IPS-NIHi7 (cell line): ENCODE data around the gene ANKRD9.

ENCODE experiments used
- DNase-seq: peaks from one replicate; pipeline ENCODE4 v3.0.0; 2012; ENCODE audit warnings: mixed read lengths; ENCODE audit errors: extremely low spot score

ANKRD9 gene

DNA sequence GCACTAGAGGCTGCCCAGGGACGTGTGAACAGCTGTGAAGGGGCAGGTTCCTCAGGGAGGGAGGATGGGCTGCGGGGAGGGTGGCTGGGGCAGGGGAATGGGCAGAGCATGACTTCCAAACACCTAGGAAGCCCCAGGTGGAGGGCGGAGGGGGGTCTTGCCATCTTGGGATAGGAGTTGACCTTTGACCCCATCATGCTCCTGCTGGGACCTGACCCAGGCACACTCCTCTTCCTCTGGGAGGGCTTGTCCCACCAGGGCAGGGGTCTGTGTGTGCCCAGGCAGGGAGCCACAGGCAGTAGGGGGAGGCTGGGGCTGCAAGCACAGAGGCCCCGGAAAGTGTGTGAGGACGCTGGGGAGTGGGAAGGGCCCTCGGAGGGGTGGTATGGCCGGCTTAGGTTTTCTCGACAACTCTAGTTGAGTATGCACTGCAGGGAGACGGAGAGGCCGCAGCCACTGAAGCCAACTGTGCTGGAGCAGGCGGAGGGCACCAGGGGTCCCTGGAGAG, 3.3 kb upstream of the ANKRD9 start:
- no peak for DNase-seq

DNA sequence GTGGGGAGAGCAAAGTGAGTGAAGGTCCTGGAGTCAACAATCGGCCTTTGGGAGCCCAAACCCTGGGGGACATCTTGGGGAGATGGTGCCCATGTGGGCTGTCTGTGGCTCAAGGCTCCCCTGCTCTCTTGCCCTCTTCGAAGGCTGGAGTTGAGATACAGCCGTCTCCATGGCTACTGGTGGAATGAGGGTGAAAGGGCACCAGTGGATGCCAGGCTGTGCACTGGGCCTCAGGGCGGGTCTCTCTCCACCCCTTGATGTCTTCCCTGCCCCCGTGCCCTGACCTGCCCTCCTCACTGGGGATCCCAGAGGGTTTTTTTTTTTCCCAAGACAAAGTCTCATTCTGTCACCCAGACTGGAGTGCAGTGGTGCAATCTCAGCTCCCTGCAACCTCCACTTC, 2.0 kb upstream of the ANKRD9 start:
- DNase-seq, result no peak

DNA sequence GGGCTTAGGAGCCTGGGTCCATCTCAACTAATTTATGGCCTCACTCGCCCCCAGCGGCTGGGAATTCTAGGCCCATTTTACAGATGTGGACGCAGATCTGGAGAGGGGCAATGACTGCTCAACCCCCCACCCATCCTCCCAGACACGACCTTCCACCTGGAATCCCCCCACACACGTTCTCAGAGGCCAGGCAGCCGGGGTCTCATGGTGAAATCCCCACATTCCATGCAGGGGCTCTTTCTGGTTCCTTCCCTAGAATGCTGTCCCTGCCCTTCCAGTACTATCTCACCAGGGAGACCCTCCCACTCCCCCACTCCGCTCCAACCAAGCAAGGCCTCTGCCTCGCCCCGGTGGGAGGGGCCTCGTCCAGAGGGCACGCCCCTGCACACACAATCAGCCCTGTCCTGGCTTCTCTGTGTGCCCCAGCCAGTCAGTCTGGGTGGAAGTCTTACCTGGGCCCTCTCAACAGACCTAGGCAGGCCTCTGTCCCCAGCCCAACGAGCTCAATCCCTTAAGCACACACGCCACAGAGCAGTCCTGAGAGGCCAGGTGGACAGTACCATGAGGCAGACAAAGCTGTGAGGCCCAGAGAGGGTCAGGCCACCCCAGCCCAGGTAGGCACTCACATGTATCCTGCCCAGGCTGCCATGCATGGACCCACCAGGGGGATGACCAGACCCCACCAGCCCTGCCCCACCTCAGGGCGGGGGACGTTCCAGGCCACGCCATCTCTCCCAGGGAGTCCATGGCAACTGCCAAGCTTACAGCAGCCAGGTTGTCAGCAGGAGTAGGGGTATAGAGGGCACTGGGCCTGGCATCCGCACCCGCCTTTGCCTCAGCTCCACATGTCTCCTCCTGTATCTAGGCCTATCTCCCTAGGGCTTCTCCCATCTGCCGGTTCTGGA, 1.3 kb upstream of the ANKRD9 start:
- peak; percentile 88 for DNase-seq

DNA sequence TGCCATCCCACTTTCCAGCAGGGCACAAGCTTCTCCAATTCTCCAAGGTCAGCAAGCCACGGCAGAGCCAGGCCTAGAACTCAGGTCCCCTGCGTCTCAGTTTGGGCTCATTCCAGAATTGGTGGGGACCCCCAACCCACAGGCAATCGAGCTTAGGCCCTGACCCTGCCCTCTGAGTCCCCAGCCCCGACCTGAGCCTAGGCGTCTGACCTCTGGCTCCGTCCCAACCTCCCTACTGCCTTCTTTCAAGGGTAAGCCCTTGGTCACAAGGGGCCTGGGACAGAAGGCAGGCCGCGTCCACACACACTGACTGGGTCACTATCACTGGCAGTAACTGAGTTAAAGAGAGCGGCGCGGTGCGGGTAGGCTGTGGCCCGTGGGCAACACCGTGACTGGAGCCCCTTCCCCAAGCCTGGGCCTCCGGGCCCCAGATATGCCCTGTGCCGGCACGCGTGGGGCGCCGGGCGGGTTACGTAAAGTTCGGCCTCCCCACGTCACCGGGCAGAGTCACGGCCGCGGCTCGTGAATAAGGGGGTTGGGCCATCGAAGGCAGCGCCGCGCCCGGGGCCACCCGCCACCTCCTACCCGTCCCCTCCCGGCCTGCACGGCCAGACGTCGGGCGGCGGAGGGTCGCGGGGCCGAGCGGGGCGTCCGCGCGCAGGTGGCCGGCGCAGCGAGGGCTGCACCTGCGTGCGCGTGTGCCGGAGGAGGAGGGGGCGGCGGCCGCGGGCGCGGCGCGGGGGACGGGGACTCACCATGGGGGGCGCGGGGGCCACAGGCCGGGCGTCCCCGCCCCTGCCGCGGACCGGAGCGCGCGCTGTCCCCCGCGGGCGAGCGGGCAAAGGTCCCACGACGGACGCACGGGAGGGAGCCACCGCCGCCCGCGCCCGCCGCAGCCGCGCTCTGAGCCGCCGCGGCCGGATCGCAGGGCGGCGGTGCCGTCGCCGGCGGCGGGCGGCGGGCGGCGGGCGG, 516 bp downstream of the ANKRD9 start:
- DNase-seq, result no peak

DNA sequence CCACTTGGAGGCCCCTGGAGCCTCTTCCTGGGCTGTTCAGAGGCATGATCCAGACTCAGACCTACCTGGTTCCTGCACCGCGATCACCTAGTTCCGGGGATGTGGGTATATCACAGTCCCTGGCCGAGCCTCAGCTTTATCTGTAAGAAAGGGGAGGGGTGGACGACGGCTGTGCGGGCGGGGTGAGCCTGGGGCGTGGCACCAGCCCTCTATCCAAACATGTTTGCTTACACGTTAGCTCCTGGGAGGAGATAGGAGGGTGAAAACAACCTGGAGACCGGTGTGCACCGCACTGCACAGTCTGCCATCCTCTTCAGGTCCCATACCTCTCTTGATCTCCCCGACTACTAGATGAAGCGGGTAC, 1.2 kb downstream of the ANKRD9 start:
- DNase-seq, result no peak

DNA sequence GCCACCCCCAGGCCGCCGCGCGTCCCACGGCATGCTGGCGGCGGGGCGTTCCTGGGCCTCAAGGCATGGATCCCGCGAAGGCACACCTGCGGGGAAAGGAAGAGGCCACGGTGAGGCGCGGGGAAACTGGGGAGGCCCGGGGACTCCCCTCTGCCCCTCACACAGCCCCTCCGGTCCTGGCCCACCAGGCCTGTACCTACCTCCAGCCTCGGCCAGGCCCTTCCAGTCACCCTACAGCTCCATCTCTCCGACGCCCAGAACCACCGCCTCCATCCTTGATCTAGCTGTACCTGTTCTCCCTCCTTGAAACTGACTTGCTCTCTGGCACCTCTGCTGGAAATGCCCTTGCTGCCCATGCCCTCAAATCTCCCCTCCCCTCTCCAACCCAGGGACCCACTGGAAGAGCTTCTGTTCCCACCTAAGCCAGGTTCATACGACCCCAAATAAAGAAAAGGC, 1.7 kb downstream of the ANKRD9 start:
- no peak for DNase-seq

DNA sequence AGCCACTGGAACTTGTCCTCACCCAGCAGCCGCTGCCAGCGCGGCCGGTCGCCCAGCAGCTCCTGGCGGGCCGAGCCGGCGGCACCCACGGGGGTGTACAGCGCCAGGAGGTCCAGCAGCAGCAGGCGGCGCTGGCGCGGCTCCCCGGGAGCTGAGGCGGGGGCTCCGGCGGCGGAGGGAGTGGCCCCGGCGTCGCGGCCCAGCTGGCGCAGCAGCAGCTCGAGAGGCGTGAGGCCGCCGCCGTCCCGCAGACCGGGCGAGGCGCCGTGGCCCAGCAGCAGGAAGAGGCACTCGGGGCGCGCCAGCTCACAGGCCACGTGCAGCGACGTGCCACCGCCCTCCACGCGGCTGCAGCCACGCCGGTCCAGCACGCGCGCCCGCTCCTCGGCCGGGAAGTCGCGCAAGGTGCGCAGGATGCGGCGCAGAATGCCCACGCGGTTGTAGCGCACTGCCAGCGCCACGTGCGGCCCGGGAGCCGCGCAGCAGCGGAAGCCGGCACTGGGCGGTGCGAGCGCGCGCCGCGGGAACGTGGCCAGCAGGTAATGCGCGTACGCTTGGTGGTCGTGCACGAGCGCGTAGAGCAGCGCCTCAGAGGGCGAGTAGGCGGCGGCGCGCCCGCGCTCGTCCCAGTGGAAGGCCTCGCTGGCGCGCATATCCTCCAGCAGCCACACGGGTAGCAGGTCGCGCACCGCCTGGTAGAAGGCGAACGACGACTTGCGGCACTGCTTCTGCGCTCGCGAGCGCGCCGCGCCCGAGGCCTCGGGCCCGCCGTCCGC, 2.3 kb downstream of the ANKRD9 start:
- no peak for DNase-seq

DNA sequence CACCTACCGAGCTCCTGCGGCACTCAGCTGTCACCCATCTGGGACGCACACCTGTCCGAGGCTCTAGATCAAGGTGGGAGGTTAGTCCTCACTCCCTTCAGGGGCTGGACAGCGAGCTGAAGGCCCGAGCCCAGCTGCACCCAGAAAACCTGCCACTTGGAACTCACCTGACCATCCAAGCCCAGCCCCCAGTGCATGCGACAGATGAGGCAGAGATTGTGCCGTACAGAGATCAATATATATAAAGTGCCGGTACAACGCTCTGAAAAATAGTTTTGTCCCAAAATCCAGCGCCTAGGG, 3.0 kb downstream of the ANKRD9 start:
- DNase-seq, result no peak

DNA sequence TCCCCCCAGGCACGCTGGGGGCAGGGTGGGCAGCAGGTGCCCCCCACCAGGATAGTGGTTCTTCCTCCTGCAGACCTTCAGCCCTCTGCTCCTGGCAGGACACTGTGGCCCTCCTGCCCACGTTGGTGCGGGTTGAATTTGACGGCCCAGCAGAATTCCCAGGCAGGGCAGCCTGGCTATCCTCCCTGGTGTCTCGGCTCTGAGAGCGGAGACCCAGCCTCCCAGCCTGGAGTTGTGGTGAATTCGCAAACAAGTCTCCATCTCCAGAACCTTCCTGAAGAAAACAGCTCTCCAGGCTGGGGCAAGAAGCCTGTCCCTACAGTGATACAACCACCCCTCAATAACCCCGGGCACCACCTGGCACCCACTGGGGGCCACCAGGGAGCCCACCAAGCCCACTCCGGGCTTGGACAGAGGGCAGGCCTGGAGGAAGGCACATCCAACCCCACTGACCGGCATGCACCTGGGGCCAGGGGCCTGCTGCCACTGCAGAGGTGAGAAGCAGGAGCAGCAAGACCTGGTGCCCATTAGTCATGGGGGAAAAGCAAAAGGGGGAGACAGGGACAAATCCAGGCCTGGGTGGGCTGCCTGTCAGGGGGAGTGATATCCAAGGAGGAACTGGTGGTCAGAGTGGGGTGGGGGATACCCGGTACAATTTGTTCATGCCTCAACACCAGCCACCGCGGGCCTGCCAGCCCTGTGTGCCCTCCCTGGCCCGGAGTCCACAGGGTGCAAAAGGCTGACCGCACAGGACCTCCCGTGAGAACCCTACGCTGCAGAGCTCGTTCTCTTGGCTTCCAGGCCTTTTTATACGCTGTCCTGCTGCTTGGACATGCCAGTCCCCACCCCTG, 3.6 kb downstream of the ANKRD9 start:
- no peak for DNase-seq

DNA sequence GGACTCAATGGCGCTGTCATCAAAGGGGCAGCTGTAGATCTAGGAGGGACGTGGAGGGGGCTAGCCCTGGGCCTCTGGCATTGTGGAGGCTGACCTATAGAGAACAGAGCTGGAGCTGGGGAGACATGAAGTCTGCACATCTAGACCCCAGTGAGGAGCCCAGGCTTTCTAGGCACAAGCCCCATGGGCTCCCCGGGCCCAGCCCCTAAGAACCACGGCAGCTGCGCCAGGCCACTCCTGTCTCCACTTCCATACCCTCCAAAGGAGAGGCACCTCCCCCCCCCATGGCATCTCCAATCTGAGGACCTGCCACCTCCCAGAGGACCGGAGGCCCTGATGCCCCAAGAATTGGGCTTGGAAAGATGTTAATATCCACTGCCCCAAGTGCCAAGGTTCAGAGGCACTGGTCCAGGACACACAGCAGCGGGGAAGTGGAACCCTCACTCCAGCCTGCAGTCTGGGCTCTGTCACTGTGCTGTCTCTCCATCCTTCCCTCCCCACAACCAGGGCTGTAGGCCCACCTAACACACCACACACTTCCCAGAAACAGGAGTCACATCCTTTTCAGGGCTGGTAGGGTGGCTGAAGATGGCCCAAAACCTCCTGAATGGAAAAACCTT, 4.5 kb downstream of the ANKRD9 start:
- DNase-seq, result no peak

DNA sequence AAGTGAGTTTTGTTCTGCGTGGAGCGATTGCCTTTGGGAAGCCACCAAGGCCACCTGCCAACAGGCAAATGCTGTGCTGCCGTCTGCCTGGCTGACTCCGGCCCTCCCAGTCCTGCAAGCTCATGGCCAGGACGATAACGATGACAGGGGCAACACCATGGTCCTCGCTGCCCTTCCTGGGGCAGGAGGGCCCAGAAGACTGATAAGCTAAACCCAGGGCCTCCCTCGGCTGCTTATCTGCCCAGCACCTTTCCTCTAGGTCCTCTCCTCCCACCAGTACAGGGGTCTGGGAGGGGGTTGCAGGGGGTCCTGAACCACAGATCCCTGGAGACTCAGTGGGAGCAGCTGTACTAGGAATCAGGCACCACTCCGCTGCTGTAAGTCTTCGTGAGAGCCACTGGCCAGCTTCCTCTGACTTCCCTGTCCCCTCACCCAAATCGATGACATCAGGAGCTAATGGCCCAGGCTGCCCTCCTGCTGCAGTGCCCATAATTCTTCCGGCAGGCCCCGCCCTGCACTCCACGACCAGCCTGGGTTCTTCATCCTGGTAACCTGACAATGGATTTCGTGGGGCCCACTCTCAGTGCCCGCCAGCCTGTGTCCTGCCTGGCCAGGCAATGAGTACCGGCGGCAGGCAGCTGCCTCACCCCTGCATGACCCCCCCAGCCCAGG, 5.1 kb downstream of the ANKRD9 start:
- DNase-seq, result no peak

DNA sequence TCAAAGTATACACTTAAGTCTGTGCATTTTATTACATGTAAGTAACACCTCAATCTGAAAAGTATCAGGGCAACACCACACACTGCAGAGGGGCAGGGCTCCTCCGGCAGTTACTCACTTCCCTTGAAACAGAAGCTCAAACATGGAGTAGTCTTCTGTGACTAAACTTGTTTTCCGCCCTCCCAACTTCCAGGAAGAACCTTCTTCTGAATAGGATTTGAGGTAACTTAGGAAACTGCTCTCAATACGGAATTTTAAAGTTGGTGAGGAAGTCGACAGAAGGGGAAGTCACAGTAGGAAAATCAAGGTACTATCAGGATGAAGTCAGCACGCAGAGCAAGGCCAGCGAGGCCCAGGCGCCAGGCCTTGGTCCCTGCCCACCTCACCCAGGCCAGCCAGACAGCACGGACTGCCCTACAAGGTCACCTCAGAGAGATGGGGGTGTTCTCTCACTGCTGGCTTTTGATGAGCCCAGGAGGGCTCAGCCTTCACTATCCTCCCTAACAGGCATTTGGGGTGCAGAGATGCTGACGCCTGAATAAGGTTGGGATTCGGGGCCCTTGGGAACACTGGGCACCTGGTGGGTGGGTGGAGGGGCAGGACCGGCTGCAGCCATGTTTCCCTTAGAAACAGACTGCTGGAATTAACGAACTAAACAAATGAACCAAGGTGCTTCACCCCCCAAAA, 5.8 kb downstream of the ANKRD9 start:
- no peak for DNase-seq

DNA sequence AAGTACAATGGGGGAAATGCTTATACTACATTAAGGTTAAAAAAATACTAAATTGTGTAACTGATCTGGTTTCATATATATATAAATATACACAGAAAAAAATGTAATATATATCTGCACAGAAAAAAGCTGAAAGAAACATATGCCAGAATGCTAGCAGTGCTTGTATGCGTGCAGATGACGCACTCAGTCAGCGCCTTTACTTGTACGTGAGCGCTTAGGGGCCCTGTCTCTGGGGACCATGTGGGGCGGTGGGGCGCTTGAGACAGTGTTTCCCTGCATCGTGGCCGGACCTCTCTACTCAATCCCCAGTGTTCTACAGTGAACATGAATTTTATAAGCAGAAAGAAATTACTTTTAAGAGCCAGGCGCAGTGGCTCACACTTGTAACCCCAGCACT, 7.0 kb downstream of the ANKRD9 start:
- DNase-seq, result no peak

DNA sequence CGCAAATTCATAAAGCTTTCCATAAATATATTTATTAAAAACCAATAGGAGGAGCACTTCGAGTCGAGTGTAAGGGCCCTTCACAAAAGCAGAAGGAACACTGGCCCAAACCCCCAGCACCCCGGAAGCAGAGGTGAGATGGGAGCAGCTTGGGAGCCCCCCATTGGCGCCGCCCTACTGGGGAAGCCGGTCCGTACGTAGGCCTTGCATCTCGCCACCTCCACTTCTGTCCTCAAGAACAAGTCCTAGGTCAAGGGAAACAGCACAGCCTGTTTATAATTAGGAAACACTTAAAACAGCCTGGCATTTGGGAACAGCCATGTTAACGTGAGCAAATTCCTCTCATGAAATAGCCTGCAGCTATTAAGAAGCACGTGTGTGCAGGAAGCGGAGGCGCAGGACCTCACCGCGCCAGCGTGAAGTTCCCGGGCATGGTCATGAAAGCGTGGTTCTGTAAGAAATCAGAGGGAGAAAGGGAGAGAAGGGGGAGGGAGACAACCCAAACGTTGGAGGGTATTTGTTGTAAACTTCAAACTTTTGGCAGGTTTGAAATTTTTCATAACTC, 7.7 kb downstream of the ANKRD9 start:
- no peak for DNase-seq

DNA sequence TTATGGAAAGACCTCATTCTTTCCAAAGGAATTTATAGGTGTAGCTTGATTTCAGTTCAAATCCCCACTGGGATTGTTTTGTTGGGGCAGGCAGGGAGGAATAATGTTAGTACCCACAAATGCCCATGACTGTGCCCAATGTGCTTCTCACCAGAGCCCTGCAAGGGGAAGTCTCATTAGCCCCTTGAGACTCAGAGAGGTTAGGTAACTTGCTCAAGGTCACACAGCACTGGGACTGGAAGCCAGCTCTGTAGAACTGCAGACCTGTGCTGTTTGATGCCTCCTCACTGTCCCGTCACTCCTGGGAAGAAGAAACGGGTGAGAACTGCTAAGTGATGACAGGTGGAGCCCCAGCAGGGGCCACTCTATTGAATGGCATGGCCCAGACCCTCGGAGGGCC, 8.9 kb downstream of the ANKRD9 start:
- no peak for DNase-seq

DNA sequence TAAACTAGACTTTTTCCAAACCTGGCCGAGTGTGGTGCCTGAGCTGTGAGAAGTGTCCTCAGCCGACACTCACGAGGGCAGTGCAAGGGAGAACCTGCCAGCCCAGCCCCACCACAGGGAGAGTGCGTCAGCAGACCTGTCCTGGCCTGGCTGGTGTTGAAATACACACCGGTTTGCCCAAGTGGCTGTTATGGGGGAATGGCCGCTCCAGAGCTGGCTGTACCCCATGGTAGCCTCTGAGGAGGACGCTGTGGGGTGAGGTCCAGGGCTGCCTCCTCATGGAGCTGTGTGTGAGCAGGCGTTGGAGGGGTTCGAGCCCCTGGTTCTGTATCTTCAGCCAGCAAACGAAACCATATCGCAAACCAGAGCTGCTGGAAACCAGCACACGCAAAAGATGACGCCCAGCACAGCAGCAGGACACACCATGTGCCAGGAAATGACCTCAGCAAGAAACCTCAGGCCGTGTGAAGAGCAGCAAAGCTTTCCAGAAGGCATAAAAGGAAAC, 9.4 kb downstream of the ANKRD9 start:
- DNase-seq, result no peak

DNA sequence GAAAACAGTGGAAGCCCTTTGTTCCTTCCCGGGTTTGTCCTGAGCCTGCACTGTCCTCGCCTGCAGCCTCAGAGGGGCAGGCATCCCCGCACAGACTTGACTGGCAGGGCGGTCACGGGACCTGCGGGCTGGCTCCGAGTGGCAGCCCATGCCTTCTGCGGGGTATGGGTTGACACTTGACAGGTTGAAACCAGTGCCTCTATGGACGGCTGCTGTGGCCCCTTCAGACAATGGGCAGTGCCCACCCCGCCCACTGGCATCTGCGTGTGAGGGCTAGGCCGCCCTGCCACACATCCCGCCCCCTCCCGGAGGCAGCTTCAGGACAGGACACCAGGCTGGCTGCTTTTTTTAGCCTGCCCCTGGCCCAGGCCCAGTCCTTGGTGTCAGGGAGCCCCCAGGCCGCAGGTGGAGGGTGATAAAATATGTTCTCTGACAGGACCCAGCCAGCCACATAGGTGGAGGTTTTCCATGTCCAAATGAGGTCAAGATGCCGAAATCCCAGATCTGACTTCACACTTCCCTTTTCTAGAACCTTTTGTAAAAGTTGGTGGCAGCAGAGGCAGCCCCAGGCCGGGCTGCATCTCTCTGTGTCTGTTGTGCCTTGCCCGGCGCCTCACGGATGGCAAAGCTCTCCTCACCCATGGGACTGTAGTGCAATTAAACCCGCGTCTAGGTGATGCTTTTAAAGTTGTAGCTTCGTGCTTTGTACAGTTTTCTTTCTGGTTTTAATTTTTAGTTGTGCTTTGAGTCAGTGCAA, 10.0 kb downstream of the ANKRD9 start:
- DNase-seq, result no peak

DNA sequence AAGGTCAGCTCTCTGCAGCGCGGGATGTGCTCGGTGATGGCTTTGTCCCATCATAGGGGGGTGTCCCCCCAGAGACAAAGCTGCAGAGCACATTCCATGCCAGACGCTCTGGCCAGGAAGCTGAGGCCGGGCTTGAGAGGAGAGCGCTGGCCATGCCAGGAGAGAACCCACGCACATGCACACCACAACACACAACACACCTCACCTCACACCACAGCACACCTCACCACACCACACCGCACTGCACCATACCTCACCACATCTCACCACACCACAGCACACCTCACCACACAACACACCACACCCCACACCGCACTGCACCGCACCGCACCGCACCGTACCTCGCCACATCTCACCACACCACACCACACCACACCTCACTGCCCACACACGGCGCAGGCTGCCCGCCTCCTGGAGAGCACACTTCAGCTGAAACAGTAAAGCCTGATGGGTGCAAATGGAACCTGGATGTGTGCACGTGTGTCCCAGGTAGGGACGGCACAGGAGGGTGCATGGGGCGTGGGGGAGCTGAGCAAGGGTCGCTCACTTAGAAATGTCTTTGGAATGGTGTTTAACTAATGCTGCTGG, 10.8 kb downstream of the ANKRD9 start:
- DNase-seq, result no peak
